Fibroblast of mammary gland (primary cell): ENCODE measurements around the gene HOXD4.

ENCODE experiments used
- DNase-seq: peaks from one replicate; pipeline ENCODE4 v3.0.0-alpha.2; 2010; ENCODE audit warnings: low read depth
- H3K4me3 ChIP-seq: 2 replicates; pipeline ENCODE4 v1.5.1; 2011; ENCODE audit warnings: low read depth, mild to moderate bottlenecking, low read length, moderate library complexity; ENCODE audit not compliant: control insufficient read depth
- TF ChIP-seq, protein P1 (sequence below): conservative IDR thresholded peaks from 2 replicates; pipeline ENCODE4 v1.5.1; 2011; ENCODE audit warnings: low read depth, low read length, inconsistent platforms; ENCODE audit not compliant: control insufficient read depth, insufficient read depth

The HOXD4 gene

DNA sequence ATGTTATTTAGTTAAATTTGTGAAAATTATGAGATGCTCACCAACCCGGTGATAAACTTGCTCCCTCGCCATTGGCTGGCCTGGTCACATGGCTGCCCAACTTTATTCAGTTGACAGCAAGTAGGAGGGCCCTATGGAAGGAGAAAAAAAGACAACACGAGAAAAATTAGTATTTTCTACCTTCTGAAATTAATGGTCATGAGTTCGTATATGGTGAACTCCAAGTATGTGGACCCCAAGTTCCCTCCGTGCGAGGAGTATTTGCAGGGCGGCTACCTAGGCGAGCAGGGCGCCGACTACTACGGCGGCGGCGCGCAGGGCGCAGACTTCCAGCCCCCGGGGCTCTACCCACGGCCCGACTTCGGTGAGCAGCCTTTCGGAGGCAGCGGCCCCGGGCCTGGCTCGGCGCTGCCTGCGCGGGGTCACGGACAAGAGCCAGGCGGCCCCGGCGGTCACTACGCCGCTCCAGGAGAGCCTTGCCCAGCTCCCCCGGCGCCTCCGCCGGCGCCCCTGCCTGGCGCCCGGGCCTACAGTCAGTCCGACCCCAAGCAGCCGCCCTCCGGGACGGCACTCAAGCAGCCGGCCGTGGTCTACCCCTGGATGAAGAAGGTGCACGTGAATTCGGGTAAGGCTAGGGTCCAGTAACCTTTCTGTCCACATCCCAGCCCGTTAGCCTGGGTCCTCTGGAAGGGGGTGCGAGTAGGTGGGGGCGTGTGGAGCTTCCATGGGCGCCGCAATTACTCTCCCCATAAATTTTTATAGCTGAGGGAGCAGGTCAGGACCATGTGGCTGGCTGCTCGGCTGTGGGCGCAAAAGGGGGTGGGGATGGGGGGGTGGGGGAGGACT, at the start of gene HOXD4:
TSS of gene HOXD4 (plus strand) at position 109 of the 846 bp plus-strand sequence. CDS start at position 193, 84 bp downstream.
- TF ChIP-seq, protein P1, sequence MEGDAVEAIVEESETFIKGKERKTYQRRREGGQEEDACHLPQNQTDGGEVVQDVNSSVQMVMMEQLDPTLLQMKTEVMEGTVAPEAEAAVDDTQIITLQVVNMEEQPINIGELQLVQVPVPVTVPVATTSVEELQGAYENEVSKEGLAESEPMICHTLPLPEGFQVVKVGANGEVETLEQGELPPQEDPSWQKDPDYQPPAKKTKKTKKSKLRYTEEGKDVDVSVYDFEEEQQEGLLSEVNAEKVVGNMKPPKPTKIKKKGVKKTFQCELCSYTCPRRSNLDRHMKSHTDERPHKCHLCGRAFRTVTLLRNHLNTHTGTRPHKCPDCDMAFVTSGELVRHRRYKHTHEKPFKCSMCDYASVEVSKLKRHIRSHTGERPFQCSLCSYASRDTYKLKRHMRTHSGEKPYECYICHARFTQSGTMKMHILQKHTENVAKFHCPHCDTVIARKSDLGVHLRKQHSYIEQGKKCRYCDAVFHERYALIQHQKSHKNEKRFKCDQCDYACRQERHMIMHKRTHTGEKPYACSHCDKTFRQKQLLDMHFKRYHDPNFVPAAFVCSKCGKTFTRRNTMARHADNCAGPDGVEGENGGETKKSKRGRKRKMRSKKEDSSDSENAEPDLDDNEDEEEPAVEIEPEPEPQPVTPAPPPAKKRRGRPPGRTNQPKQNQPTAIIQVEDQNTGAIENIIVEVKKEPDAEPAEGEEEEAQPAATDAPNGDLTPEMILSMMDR = no peak
- peak within 1 kb of the TSS; percentile 41 for H3K4me3 ChIP-seq
- DNase-seq = no peak

- no peak overlapping the region for H3K4me3 ChIP-seq
- TF ChIP-seq, protein P1 = no peak
- DNase-seq = no peak
Observed at GRCh38 chr2:176101842-176102241, 49.5 kb upstream of the HOXD4 start.

DNA sequence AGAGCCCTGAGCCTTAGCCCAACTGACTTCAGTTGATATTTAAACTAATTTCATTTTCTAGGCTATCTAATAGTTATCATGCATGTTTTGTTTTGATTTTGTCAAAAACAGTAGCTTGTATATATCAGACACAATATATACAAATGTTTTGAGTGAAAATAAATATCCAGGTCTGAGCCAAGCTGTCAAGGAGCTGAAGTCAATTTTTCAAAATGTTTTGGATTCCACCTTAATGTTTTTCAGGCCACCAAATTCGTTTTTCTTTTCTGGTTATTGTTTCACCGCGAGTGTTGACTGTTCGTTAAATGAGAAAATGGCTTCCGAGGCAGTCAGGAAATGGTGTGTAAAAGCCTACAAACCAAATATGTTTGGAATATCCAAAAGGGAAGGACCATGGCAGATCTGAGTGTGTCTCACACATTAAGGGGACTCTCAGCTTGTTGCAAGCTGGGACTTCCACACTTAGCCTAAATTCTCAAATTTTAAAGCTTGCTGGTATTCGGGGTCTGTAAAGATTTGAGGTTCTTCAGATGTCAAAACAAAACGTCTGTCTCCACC, 49.0 kb upstream of the HOXD4 start:
- DNase-seq = no peak
- TF ChIP-seq, protein P1 = no peak
- H3K4me3 ChIP-seq = no peak overlapping the region

GRCh38 chr2:176103194-176103593, 48.2 kb upstream of the HOXD4 start:
- TF ChIP-seq, protein P1 = no peak

GRCh38 chr2:176103742-176104315, 47.5 kb upstream of the HOXD4 start:
- no peak overlapping the region for H3K4me3 ChIP-seq
- no peak for DNase-seq
- TF ChIP-seq, protein P1 = no peak

More at GRCh38 chr2:176103194-176103593, 48.2 kb upstream of the HOXD4 start:
- no peak for DNase-seq
- H3K4me3 ChIP-seq = no peak overlapping the region

GRCh38 chr2:176104316-176105077, 46.9 kb upstream of the HOXD4 start:
- no peak overlapping the region for H3K4me3 ChIP-seq
- TF ChIP-seq, protein P1 = no peak
- DNase-seq = peak; percentile 54
